Measurements from ENCODE around the gene ATP5F1B.

Gene ATP5F1B

GRCh38 chr12:56641219-56641618 is 4.6 kb downstream of the ATP5F1B start:
- TF ChIP-seq CTCF (IDR thresholded peaks at IDR 0.05; ENCODE audit: low read depth, low read length) = no peak
- H3K4me3 ChIP-seq (ENCODE audit: low read depth, low read length) = no peak overlapping the region
- peaks cover 84% of the 10 kb centered on the region for H3K36me3 ChIP-seq
- H3K9me3 ChIP-seq (ENCODE audit: severe bottlenecking) = no peaks in the 10 kb centered on the region
- no peaks in the 10 kb centered on the region for H3K27me3 ChIP-seq (ENCODE audit: insufficient read depth, low read depth, severe bottlenecking)
- no peak for DNase-seq
- no peak overlapping the region for H3K27ac ChIP-seq

GRCh38 chr12:56637621-56638020 is 8.2 kb downstream of the ATP5F1B start:
- no peak for TF ChIP-seq CTCF (IDR thresholded peaks at IDR 0.05; ENCODE audit: low read depth, low read length)
- H3K27me3 ChIP-seq (ENCODE audit: insufficient read depth, low read depth, severe bottlenecking) = no peaks in the 10 kb centered on the region
- no peak overlapping the region for H3K4me3 ChIP-seq (ENCODE audit: low read depth, low read length)
- H3K36me3 ChIP-seq = peaks cover 53% of the 10 kb centered on the region
- no peak for DNase-seq
- H3K9me3 ChIP-seq (ENCODE audit: severe bottlenecking) = no peaks in the 10 kb centered on the region
- H3K27ac ChIP-seq = peak overlapping the region; percentile 50

GRCh38 chr12:56636675-56637540 is 8.9 kb downstream of the ATP5F1B start:
- peak overlapping the region; percentile 97 for H3K27ac ChIP-seq
- peak; percentile 99 for DNase-seq
- H3K36me3 ChIP-seq = peaks cover 46% of the 10 kb centered on the region
- TF ChIP-seq CTCF (IDR thresholded peaks at IDR 0.05; ENCODE audit: low read depth, low read length) = peak; percentile 81
- H3K9me3 ChIP-seq (ENCODE audit: severe bottlenecking) = no peaks in the 10 kb centered on the region
- peak overlapping the region; percentile 80 for H3K4me3 ChIP-seq (ENCODE audit: low read depth, low read length)
- no peaks in the 10 kb centered on the region for H3K27me3 ChIP-seq (ENCODE audit: insufficient read depth, low read depth, severe bottlenecking)

GRCh38 chr12:56635806-56636674 is 9.7 kb downstream of the ATP5F1B start:
- Histone ChIP-seq H3K9me3 (ENCODE audit: severe bottlenecking) (no peaks in the 10 kb centered on the region), H3K36me3 (peaks cover 39% of the 10 kb centered on the region), H3K27me3 (ENCODE audit: insufficient read depth, low read depth, severe bottlenecking) (no peaks in the 10 kb centered on the region), H3K27ac (peak overlapping the region; percentile 97), H3K4me3 (ENCODE audit: low read depth, low read length) (peak overlapping the region; percentile 80)
- TF ChIP-seq CTCF (IDR thresholded peaks at IDR 0.05; ENCODE audit: low read depth, low read length) = no peak
- peak; percentile 90 for DNase-seq

GRCh38 chr12:56634837-56635791 is 10.7 kb downstream of the ATP5F1B start:
- TF ChIP-seq CTCF (IDR thresholded peaks at IDR 0.05; ENCODE audit: low read depth, low read length) = peak; percentile 81
- Histone ChIP-seq H3K4me3 (ENCODE audit: low read depth, low read length) (peak overlapping the region; percentile 80), H3K36me3 (peaks cover 30% of the 10 kb centered on the region), H3K9me3 (ENCODE audit: severe bottlenecking) (no peaks in the 10 kb centered on the region), H3K27me3 (ENCODE audit: insufficient read depth, low read depth, severe bottlenecking) (no peaks in the 10 kb centered on the region), H3K27ac (peak overlapping the region; percentile 97)
- peak; percentile 93 for DNase-seq
